ENCODE results near the gene POU1F1.
"Not testable (repeated sequence)": the region's sequence is repeated elsewhere in the genome, so short reads cannot be mapped to it uniquely, and the experiment has no call there.

Gene POU1F1

GRCh38 chr3:87276484-87276883 lies at the start of gene POU1F1:
POU1F1 (minus strand) TSS chr3:87276584; CDS start chr3:87276462, 122 bp downstream.
- DNase-seq = no peak

- DNase-seq = no peak
Observed at GRCh38 chr3:87324609-87325008, 48.2 kb upstream of the POU1F1 start.

DNA sequence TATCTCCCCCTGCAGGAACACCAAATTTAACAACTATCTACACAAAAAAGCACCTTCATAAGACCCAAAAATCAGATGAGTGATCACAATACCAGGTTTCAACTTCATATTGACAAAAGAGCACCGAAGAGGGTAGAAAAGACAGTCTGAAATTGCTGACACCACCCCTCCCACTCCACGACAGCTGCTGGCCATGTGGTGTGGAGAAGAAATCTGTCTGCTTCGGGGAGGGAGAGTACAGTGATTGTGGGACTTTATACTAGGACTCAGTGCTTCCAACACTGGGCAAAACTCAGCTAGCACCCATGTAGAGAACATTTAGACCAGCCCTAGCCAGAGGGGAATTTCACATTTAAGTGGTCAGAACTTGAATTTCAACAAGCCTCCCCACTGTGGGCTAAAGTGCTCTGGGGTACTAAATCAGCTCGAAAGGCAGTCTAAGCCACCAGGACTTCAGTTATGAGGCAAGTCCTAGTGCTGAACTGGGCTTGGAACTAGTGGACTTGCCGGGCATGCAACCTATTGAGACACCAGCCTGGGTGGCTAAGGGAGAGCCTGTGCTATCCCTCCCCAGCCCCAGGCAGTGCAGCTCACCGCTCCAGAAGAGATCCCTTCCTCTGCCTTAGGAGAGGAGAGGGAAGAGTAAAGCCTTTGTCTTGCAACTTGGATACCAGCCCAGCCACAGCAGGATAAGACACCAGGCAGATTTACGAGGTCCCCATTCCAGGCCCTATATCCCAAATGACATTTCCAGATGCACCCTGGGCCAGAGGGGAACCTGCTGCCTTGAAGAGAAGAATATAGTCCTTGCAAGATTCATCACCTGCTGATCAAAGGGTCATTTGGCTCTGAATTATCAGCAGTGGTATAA lies 44.6 kb upstream of the POU1F1 start:
- DNase-seq = no peak

- no peak for DNase-seq
Observed at GRCh38 chr3:87318617-87319021, 42.2 kb upstream of the POU1F1 start.

GRCh38 chr3:87317779-87318178 lies 41.4 kb upstream of the POU1F1 start:
- DNase-seq = no peak

DNA sequence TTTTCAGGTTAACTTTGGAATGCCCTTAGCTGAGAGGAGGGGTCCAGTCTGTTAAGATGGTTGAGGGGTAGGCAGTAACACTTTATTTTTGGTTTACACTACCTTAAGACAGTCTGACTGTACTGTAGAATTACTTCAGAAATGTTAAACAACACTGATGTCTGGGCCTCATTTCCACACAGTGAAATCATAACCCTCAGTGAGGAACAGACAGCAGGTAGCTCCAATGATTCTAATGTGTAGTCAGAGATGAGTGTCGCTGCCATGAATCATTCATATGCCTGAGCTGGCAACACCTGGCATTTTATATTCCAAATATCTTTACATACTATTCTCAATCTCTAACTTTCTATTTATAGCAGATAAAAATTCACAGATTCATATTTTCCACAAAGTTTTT lies 37.3 kb upstream of the POU1F1 start:
- no peak for DNase-seq

- no peak for DNase-seq
Observed at GRCh38 chr3:87311309-87311708, 34.9 kb upstream of the POU1F1 start.

DNA sequence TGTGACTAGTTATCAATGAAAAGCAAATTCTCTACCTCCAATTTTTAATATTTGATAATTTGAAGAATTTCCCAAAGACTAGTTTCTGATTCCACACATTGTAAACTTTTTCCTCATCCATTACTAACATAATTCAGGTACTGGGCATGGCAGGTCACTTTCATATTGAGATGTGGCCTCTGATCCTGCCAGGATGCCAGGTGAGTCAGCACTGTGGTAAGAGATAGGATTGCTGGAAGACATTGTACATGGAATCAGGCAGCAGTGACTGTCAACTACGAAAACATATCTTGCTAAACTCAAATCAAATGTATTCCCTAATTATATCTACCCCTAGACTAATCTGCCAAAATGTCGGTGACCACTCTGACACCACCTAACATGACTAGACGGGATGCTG lies 33.2 kb upstream of the POU1F1 start:
- DNase-seq = no peak

- no peak for DNase-seq
Observed at GRCh38 chr3:87307805-87308204, 31.4 kb upstream of the POU1F1 start.

GRCh38 chr3:87305517-87305916 lies 29.1 kb upstream of the POU1F1 start:
- no peak for DNase-seq

- DNase-seq = not testable (repeated sequence)
Observed at GRCh38 chr3:87305031-87305430, 28.6 kb upstream of the POU1F1 start.

- no peak for DNase-seq
Observed at GRCh38 chr3:87298111-87298718, 21.8 kb upstream of the POU1F1 start.

GRCh38 chr3:87288446-87288845 lies 12.1 kb upstream of the POU1F1 start:
- DNase-seq = no peak

GRCh38 chr3:87287011-87287410 lies 10.6 kb upstream of the POU1F1 start:
- DNase-seq = no peak

- DNase-seq = no peak
Observed at GRCh38 chr3:87272718-87273341, 3.6 kb downstream of the POU1F1 start.

GRCh38 chr3:87270908-87271700 lies 5.3 kb downstream of the POU1F1 start:
- DNase-seq = no peak

GRCh38 chr3:87269723-87270122 lies 6.7 kb downstream of the POU1F1 start:
- DNase-seq = no peak

- no peak for DNase-seq
Observed at GRCh38 chr3:87268646-87269211, 7.7 kb downstream of the POU1F1 start.

GRCh38 chr3:87267953-87268645 lies 8.3 kb downstream of the POU1F1 start:
- DNase-seq = no peak

- no peak for DNase-seq
Observed at GRCh38 chr3:87261925-87262324, 14.5 kb downstream of the POU1F1 start.

- peak; percentile 34 to 52 for DNase-seq
Observed at GRCh38 chr3:87260270-87260669, 16.1 kb downstream of the POU1F1 start.

DNA sequence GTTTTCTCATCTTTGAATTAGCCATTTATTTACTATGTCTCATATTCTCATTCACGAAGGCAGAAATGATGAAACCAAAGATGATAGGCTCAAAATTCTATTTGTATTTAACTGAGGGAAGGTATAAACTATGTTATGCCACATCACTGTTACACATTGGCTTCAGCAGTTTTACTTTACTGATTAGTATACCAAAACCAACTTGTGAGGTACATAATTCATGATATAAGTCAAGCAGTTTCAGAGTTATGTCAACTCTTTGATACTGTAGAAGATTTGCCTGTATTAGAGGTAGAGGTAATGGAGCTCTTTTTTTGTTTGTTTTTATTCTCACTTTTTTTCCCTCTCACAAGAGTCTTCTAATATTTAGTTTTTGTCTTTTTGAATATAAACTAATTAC lies 26.4 kb downstream of the POU1F1 start:
- DNase-seq = no peak
